Measurements from ENCODE around the gene LSMEM2.

The LSMEM2 gene

DNA sequence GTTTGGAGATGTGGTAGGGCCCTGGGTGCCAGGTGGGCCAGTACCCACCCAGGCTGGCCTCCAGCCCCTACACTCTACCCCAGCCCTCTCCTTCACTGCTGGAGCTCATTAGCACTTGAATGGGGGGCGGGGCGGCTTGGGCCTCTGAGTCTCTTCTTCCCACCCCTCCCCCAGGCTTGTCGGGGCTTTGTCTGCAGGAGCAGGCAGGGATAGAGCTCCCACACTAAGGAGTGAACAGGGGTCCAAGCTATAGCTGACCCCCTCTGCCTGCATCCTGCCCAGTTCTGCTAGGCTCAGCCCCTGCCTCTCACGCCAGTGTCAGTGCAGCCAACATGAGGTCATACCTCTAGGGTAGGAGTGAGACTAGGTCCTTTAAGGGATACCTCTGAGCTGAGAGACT lies 37.7 kb upstream of the LSMEM2 start:
- Histone ChIP-seq H4K20me1 (ENCODE audit: low read depth, low read length) (no peaks in the 10 kb centered on the region), H3K4me2 (ENCODE audit: low read depth, low read length, poor library complexity, severe bottlenecking) (no peak overlapping the region), H3K79me2 (ENCODE audit: insufficient read depth, low read length) (peaks cover 77% of the 10 kb centered on the region), H3K9me3 (ENCODE audit: insufficient read depth, low read length) (no peaks in the 10 kb centered on the region), H3K4me3 (ENCODE audit: insufficient read depth, low read length, poor library complexity, severe bottlenecking) (no peak overlapping the region), H2AFZ (ENCODE audit: low read depth, low read length, severe bottlenecking) (no peak overlapping the region), H3K27ac (ENCODE audit: low read depth, low read length) (no peak overlapping the region), H3K27me3 (ENCODE audit: low read length) (no peaks in the 10 kb centered on the region), H3K9ac (ENCODE audit: low read length) (no peak overlapping the region), H3F3A (ENCODE audit: insufficient read depth) (peaks cover 10% of the 10 kb centered on the region), H3K9me2 (replicated peaks; ENCODE audit: insufficient read depth, low read length) (no peaks in the 10 kb centered on the region), H3K36me3 (ENCODE audit: low read length) (no peaks in the 10 kb centered on the region)
- TF ChIP-seq EZH2phosphoT487 (conservative IDR thresholded peaks at IDR 0.05; ENCODE audit: low read length) (no peak), CTCF (IDR thresholded peaks at IDR 0.05; ENCODE audit: insufficient read depth, low read length, poor library complexity, severe bottlenecking) (no peak)

- H3K36me3 ChIP-seq (ENCODE audit: low read length): no peaks in the 10 kb centered on the region
- no peak overlapping the region for H3K4me3 ChIP-seq (ENCODE audit: insufficient read depth, low read length, poor library complexity, severe bottlenecking)
- no peak overlapping the region for H2AFZ ChIP-seq (ENCODE audit: low read depth, low read length, severe bottlenecking)
- H3K9me3 ChIP-seq (ENCODE audit: insufficient read depth, low read length): no peaks in the 10 kb centered on the region
- H4K20me1 ChIP-seq (ENCODE audit: low read depth, low read length): no peaks in the 10 kb centered on the region
- no peaks in the 10 kb centered on the region for H3K9me2 ChIP-seq (replicated peaks; ENCODE audit: insufficient read depth, low read length)
- peak overlapping the region; percentile 14; the same call in 1 of the 2 replicates for H3K9ac ChIP-seq (ENCODE audit: low read length)
- TF ChIP-seq CTCF (IDR thresholded peaks at IDR 0.05; ENCODE audit: insufficient read depth, low read length, poor library complexity, severe bottlenecking) (no peak), EZH2phosphoT487 (conservative IDR thresholded peaks at IDR 0.05; ENCODE audit: low read length) (no peak)
- H3K4me2 ChIP-seq (ENCODE audit: low read depth, low read length, poor library complexity, severe bottlenecking): peak overlapping the region; percentile 20
- H3K27me3 ChIP-seq (ENCODE audit: low read length): no peaks in the 10 kb centered on the region
- H3F3A ChIP-seq (ENCODE audit: insufficient read depth): peaks cover 10% of the 10 kb centered on the region
- H3K27ac ChIP-seq (ENCODE audit: low read depth, low read length): peak overlapping the region; percentile 66
- H3K79me2 ChIP-seq (ENCODE audit: insufficient read depth, low read length): peaks cover 77% of the 10 kb centered on the region
Measured at GRCh38 chr3:50241713-50242380, 37.0 kb upstream of the LSMEM2 start.

- no peak for TF ChIP-seq EZH2phosphoT487 (conservative IDR thresholded peaks at IDR 0.05; ENCODE audit: low read length)
- no peak for TF ChIP-seq CTCF (IDR thresholded peaks at IDR 0.05; ENCODE audit: insufficient read depth, low read length, poor library complexity, severe bottlenecking)
- peak overlapping the region; percentile 20 for H3K4me2 ChIP-seq (ENCODE audit: low read depth, low read length, poor library complexity, severe bottlenecking)
Measured at GRCh38 chr3:50242381-50242770, 36.5 kb upstream of the LSMEM2 start.

More at GRCh38 chr3:50242381-50242770, 36.5 kb upstream of the LSMEM2 start:
- no peaks in the 10 kb centered on the region for H3K9me2 ChIP-seq (replicated peaks; ENCODE audit: insufficient read depth, low read length)
- H3K4me3 ChIP-seq (ENCODE audit: insufficient read depth, low read length, poor library complexity, severe bottlenecking): no peak overlapping the region
- no peak overlapping the region for H2AFZ ChIP-seq (ENCODE audit: low read depth, low read length, severe bottlenecking)
- no peaks in the 10 kb centered on the region for H3K27me3 ChIP-seq (ENCODE audit: low read length)
- peak overlapping the region; percentile 14; the same call in 1 of the 2 replicates for H3K9ac ChIP-seq (ENCODE audit: low read length)
- no peaks in the 10 kb centered on the region for H3K36me3 ChIP-seq (ENCODE audit: low read length)
- peaks cover 10% of the 10 kb centered on the region for H3F3A ChIP-seq (ENCODE audit: insufficient read depth)
- no peaks in the 10 kb centered on the region for H4K20me1 ChIP-seq (ENCODE audit: low read depth, low read length)
- H3K79me2 ChIP-seq (ENCODE audit: insufficient read depth, low read length): peaks cover 77% of the 10 kb centered on the region
- no peaks in the 10 kb centered on the region for H3K9me3 ChIP-seq (ENCODE audit: insufficient read depth, low read length)
- peak overlapping the region; percentile 66 for H3K27ac ChIP-seq (ENCODE audit: low read depth, low read length)
